ENCODE measurements around the gene MYO1F. TPM values are rescaled to one million over a fixed set of nuclear protein-coding genes. Genes with fewer than 3 reads are reported as not detected.

The MYO1F gene
- total RNA-seq, 4 donors from 2014 or later = 2.2 to 6.3 (median 3.2) TPM

- intact Hi-C loops (cut with DNase I; ENCODE audit: low total_unique reads) = no loop called here
- TF ChIP-seq POLR2A (IDR thresholded peaks at IDR 0.05) (no peak), CTCF (IDR thresholded peaks at IDR 0.05) (no peak)
- no peak overlapping the region for H3K4me3 ChIP-seq (ENCODE audit: low read depth, poor library complexity, severe bottlenecking)
- no peak for DNase-seq (ENCODE audit: low spot score in 2 of 2)
- 63 to 70% methylated on average over 2 of the region's 2 CpGs for WGBS, 2 donors
These were observed 45.0 kb downstream of the MYO1F start for GRCh38 chr19:8532225-8532624.

GRCh38 chr19:8531470-8531869 is 45.8 kb downstream of the MYO1F start:
- TF ChIP-seq POLR2A (IDR thresholded peaks at IDR 0.05) (no peak), CTCF (IDR thresholded peaks at IDR 0.05) (no peak)
- no peak overlapping the region for H3K4me3 ChIP-seq (ENCODE audit: low read depth, poor library complexity, severe bottlenecking)
- DNase-seq (ENCODE audit: low spot score in 2 of 2) = no peak
- intact Hi-C loops (cut with DNase I; ENCODE audit: low total_unique reads) = no loop called here
- 85 to 88% methylated on average over 7 of the region's 7 CpGs for WGBS, 2 donors

GRCh38 chr19:8530061-8530679 is 47.1 kb downstream of the MYO1F start:
- intact Hi-C loops (cut with DNase I; ENCODE audit: low total_unique reads) = no loop called here
- 91 to 93% methylated on average over 34 to 35 of the region's 35 CpGs for WGBS, 2 donors
- DNase-seq (ENCODE audit: low spot score in 2 of 2) = no peak
- no peak overlapping the region for H3K4me3 ChIP-seq (ENCODE audit: low read depth, poor library complexity, severe bottlenecking)
- TF ChIP-seq POLR2A (IDR thresholded peaks at IDR 0.05) (no peak), CTCF (IDR thresholded peaks at IDR 0.05) (no peak)

- DNase-seq (ENCODE audit: low spot score in 2 of 2) = no peak
- 82 to 91% methylated on average over 4 of the region's 4 CpGs for WGBS, 2 donors
- H3K4me3 ChIP-seq (ENCODE audit: low read depth, poor library complexity, severe bottlenecking) = no peak overlapping the region
- intact Hi-C loops (cut with DNase I; ENCODE audit: low total_unique reads) = no loop called here
- TF ChIP-seq CTCF (IDR thresholded peaks at IDR 0.05) = no peak
- TF ChIP-seq POLR2A (IDR thresholded peaks at IDR 0.05) = no peak
These were observed 47.8 kb downstream of the MYO1F start for GRCh38 chr19:8529369-8530006.

GRCh38 chr19:8528500-8528899 is 48.7 kb downstream of the MYO1F start:
- WGBS, 2 donors = 49 to 62% methylated on average over 4 of the region's 4 CpGs
- TF ChIP-seq CTCF (IDR thresholded peaks at IDR 0.05) (no peak), POLR2A (IDR thresholded peaks at IDR 0.05) (no peak)
- intact Hi-C loops (cut with DNase I; ENCODE audit: low total_unique reads) = no loop called here
- no peak for DNase-seq (ENCODE audit: low spot score in 2 of 2)
- no peak overlapping the region for H3K4me3 ChIP-seq (ENCODE audit: low read depth, poor library complexity, severe bottlenecking)

Measured in lower leg skin (tissue), 4 donors.